ENCODE data around the gene SOX6.

DNA sequence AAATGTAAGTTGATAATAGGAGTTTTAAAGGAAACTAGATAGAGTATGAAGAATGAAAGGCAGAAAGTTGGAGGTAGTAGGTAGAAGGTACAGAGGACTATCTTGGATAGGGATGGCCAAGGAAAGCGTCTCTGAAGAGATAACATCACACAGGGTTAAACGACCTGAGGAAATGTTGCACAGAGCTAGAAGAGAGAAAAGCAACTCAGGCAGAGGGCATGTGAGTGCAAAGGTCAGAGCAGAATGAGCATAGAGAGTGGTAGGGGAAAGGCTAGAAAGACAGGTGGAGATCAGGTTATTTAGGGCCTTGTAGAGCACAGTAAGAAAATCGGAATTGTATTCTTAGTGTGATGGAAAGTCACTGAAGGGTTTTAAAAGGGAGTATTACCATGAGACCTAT, 232.0 kb downstream of the SOX6 start:
- TF ChIP-seq, protein P1, sequence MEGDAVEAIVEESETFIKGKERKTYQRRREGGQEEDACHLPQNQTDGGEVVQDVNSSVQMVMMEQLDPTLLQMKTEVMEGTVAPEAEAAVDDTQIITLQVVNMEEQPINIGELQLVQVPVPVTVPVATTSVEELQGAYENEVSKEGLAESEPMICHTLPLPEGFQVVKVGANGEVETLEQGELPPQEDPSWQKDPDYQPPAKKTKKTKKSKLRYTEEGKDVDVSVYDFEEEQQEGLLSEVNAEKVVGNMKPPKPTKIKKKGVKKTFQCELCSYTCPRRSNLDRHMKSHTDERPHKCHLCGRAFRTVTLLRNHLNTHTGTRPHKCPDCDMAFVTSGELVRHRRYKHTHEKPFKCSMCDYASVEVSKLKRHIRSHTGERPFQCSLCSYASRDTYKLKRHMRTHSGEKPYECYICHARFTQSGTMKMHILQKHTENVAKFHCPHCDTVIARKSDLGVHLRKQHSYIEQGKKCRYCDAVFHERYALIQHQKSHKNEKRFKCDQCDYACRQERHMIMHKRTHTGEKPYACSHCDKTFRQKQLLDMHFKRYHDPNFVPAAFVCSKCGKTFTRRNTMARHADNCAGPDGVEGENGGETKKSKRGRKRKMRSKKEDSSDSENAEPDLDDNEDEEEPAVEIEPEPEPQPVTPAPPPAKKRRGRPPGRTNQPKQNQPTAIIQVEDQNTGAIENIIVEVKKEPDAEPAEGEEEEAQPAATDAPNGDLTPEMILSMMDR (conservative IDR thresholded peaks at IDR 0.05 in 1 of 2, IDR thresholded peaks at IDR 0.05 in 1 of 2; ENCODE audit: extremely low read depth in 1 of 2, insufficient read depth in 1 of 2, low read depth in 1 of 2, low read length in 2 of 2): no peak
- TF ChIP-seq EZH2 (IDR thresholded peaks at IDR 0.05; ENCODE audit: borderline replicate concordance, low read length): no peak

Measured in mammary epithelial cell (primary cell).